ENCODE data around the gene ZNF579. TPM values are rescaled to one million over a fixed set of nuclear protein-coding genes. Genes with fewer than 3 reads are reported as not detected.

ZNF579 gene
- total RNA-seq, 1 donor = 6.9 TPM

GRCh38 chr19:55543567-55543966, 37.1 kb downstream of the ZNF579 start:
- Histone ChIP-seq H2AFZ (ENCODE audit: low read length) (no peak overlapping the region), H3K27me3 (ENCODE audit: insufficient read depth, low read length) (no peaks in the 10 kb centered on the region), H3K4me2 (ENCODE audit: insufficient read depth, low read length) (no peak overlapping the region), H3K9me3 (ENCODE audit: low read depth, low read length) (no peaks in the 10 kb centered on the region), H3K27ac (ENCODE audit: low read depth, low read length) (no peak overlapping the region), H3K4me3 (ENCODE audit: insufficient read depth, low read length) (no peak overlapping the region), H3K4me1 (ENCODE audit: insufficient read depth, low read length) (peaks cover 11% of the 10 kb centered on the region), H4K20me1 (ENCODE audit: insufficient read depth, low read length) (no peaks in the 10 kb centered on the region), H3K36me3 (ENCODE audit: insufficient read depth, low read length) (no peaks in the 10 kb centered on the region), H3K79me2 (ENCODE audit: insufficient read depth, low read length) (no peaks in the 10 kb centered on the region)
- peak; percentile 29 for DNase-seq (ENCODE audit: insufficient read length, low spot score, missing footprints)
- no peak for TF ChIP-seq CTCF (IDR thresholded peaks at IDR 0.05; ENCODE audit: extremely low read depth, low read depth, low read length)

GRCh38 chr19:55542292-55542855, 38.3 kb downstream of the ZNF579 start:
- no peak overlapping the region for H2AFZ ChIP-seq (ENCODE audit: low read length)
- H3K4me2 ChIP-seq (ENCODE audit: insufficient read depth, low read length) = no peak overlapping the region
- H3K36me3 ChIP-seq (ENCODE audit: insufficient read depth, low read length) = no peaks in the 10 kb centered on the region
- H3K27me3 ChIP-seq (ENCODE audit: insufficient read depth, low read length) = no peaks in the 10 kb centered on the region
- H3K4me1 ChIP-seq (ENCODE audit: insufficient read depth, low read length) = peaks cover 6% of the 10 kb centered on the region
- no peaks in the 10 kb centered on the region for H4K20me1 ChIP-seq (ENCODE audit: insufficient read depth, low read length)
- TF ChIP-seq CTCF (IDR thresholded peaks at IDR 0.05; ENCODE audit: extremely low read depth, low read depth, low read length) = no peak
- H3K9me3 ChIP-seq (ENCODE audit: low read depth, low read length) = no peaks in the 10 kb centered on the region
- H3K4me3 ChIP-seq (ENCODE audit: insufficient read depth, low read length) = no peak overlapping the region
- no peak for DNase-seq (ENCODE audit: insufficient read length, low spot score, missing footprints)
- H3K27ac ChIP-seq (ENCODE audit: low read depth, low read length) = no peak overlapping the region
- H3K79me2 ChIP-seq (ENCODE audit: insufficient read depth, low read length) = no peaks in the 10 kb centered on the region

- Histone ChIP-seq H3K27me3 (ENCODE audit: insufficient read depth, low read length) (no peaks in the 10 kb centered on the region), H3K9me3 (ENCODE audit: low read depth, low read length) (no peaks in the 10 kb centered on the region), H2AFZ (ENCODE audit: low read length) (no peak overlapping the region), H3K4me1 (ENCODE audit: insufficient read depth, low read length) (no peaks in the 10 kb centered on the region), H3K27ac (ENCODE audit: low read depth, low read length) (no peak overlapping the region), H3K4me3 (ENCODE audit: insufficient read depth, low read length) (no peak overlapping the region), H3K4me2 (ENCODE audit: insufficient read depth, low read length) (no peak overlapping the region), H4K20me1 (ENCODE audit: insufficient read depth, low read length) (no peaks in the 10 kb centered on the region), H3K36me3 (ENCODE audit: insufficient read depth, low read length) (no peaks in the 10 kb centered on the region), H3K79me2 (ENCODE audit: insufficient read depth, low read length) (no peaks in the 10 kb centered on the region)
- no peak for DNase-seq (ENCODE audit: insufficient read length, low spot score, missing footprints)
- TF ChIP-seq CTCF (IDR thresholded peaks at IDR 0.05; ENCODE audit: extremely low read depth, low read depth, low read length) = no peak
These were observed 39.6 kb downstream of the ZNF579 start for GRCh38 chr19:55541091-55541490.

- TF ChIP-seq CTCF (IDR thresholded peaks at IDR 0.05; ENCODE audit: extremely low read depth, low read depth, low read length) = no peak
- H3K27me3 ChIP-seq (ENCODE audit: insufficient read depth, low read length) = no peaks in the 10 kb centered on the region
- H3K36me3 ChIP-seq (ENCODE audit: insufficient read depth, low read length) = no peaks in the 10 kb centered on the region
- no peak overlapping the region for H2AFZ ChIP-seq (ENCODE audit: low read length)
- peak; percentile 51 for DNase-seq (ENCODE audit: insufficient read length, low spot score, missing footprints)
- no peak overlapping the region for H3K27ac ChIP-seq (ENCODE audit: low read depth, low read length)
- H3K79me2 ChIP-seq (ENCODE audit: insufficient read depth, low read length) = no peaks in the 10 kb centered on the region
- H3K4me3 ChIP-seq (ENCODE audit: insufficient read depth, low read length) = no peak overlapping the region
- H3K4me2 ChIP-seq (ENCODE audit: insufficient read depth, low read length) = no peak overlapping the region
- H3K9me3 ChIP-seq (ENCODE audit: low read depth, low read length) = no peaks in the 10 kb centered on the region
- H4K20me1 ChIP-seq (ENCODE audit: insufficient read depth, low read length) = no peaks in the 10 kb centered on the region
- H3K4me1 ChIP-seq (ENCODE audit: insufficient read depth, low read length) = no peaks in the 10 kb centered on the region
These were observed 40.0 kb downstream of the ZNF579 start for GRCh38 chr19:55540619-55541018.

Data from osteoblast (primary cell).